Islet of Langerhans (tissue), 1 donor: ENCODE data around the gene FAM81A.
"Not testable (repeated sequence)": the region's sequence is repeated elsewhere in the genome, so short reads cannot be mapped to it uniquely, and the experiment has no call there.

Source experiments
- FAIRE-seq: peaks from one replicate; lab custom pipeline; 2011; peaks lifted over from hg19 to GRCh38; lab: Jason Lieb, UNC

The FAM81A gene

DNA sequence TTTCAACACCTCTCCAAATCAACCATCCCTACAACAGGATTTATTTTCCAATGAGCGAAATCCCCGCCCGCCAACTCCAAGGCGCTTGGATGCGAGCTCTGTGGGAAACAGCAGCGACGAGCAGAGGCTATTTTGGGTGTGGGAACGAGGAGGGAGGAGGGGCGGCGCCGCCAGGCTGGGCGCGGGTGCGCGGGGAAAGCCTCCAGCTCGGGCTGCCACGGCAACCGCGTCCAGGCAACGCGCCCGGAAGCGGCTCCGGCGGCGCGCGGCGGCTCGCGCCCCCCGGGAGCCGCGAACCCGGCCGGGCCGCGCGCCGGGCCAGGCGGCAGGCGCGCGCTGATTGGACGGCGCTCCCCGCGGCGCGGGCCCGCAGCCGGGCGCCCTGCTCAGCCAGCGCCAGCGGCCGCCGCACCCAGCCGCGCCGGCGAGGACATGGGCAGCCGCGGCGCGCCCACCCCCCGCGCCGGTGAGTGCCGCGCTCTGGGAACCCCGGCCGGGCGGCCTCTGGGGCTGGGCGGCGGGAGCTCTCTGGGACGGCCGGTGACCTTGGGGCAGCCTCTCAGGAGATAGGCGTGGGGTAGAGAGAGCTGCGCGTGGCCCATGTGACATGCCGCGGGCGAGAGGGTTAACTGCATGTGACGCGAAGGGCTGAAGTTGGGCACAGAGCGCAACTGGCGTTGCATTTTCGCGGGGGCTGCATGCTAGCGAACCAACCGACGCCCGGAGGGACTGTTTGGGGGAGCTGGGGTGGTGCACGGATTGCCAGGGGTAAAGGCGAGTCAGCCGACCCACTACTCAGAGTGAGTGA, at the start of gene FAM81A:
FAM81A (plus strand) TSS at position 370 of the 808 bp plus-strand sequence. CDS start 20,441 bp downstream, outside the sequence.
- no peak for FAIRE-seq

DNA sequence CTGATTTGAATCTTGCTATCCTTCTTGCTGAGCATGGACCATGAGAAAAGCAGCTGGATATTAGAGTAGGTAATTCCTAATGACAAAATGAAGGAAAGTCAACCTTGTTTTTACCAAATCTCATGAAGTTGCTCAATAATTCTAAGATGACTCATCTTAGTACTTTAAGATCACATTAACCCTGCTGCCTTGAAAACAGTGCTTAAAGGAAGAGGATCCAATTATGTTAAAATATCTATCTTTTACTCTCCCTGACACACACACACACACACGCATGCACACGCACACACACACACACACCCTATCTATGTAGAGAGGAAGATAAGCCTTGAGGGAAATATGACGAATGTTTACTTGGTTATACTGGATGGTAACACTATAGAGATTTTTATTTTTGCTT, 49.3 kb upstream of the FAM81A start:
- no peak for FAIRE-seq

DNA sequence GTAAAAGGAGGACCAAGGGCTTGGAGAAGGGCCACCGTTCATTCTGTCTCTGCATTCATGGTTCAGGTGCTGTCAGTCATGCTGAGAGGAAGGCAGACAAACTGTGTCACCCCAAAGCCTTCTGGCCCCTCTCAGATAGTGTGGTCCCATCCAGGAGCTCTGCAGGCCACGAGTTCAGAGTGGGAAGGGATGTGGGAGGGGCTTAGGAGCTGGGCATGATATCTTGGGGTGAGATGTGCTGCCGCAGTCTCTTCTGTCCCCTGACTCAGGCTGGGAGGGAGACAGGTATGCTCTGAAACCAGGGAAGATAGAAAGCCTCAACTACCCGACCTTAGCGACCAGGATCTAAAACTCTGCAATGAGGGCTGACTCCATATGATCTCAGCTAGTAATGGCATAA, 45.7 kb upstream of the FAM81A start:
- FAIRE-seq = no peak

DNA sequence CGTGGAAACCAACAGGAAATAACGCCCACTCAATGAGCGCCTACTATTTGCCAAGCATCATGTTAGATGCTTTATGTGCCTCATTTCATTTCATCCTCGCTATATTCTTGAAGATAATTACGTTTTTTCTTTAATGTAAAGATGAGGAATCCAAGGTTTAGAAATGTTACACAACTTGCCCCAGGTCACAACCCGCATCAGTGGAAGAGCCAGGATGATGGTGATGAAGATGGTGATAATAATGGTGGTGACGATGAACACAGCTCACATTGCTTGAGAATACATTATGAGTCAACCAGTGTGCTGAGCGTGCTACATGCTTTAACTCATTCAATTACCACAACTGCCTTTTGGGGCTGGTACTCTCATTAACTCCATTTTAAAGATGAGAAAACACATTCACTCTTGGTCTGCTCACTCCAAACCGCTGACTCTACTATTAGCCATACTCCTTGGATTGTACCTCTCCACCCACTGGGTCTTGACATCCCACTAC, 43.8 kb upstream of the FAM81A start:
- no peak for FAIRE-seq

DNA sequence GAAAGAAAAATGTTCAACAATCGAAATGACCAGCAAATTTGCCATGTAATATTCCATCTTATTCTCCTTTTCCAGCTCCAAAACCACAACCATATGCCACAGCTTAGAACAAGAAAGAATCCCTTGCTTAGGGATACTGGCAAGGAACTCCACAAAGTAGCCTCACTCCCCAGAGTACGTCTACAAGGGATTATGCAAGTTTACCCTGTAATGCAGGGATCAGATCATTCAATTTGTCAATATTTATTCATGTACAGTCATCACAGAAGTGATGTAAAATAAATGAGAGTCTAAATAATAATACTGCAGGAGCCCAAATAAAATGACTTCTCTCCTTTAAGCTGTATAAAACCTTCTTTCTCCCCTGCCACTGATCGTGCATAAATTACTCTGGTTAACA, 41.8 kb upstream of the FAM81A start:
- FAIRE-seq = no peak

DNA sequence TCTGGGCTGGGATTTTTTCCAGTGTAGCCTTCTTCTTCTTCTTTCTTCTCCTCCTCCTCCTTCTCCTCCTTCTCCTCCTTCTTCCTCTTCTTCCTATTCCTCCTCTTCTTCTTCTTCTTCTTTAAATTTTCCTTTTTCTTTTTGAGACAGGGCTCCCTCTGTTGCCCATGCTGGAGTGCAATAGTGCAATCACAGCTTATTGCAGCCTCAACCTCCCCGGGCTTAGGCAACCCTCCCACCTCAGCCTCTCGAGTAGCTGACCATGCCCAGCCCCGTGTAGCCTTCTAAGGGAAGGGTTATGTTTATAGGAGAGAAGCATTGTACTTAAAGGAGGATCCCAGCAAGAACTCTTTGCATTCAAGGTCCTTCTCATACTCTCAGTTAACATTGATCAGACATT, 41.3 kb upstream of the FAM81A start:
- no peak for FAIRE-seq

DNA sequence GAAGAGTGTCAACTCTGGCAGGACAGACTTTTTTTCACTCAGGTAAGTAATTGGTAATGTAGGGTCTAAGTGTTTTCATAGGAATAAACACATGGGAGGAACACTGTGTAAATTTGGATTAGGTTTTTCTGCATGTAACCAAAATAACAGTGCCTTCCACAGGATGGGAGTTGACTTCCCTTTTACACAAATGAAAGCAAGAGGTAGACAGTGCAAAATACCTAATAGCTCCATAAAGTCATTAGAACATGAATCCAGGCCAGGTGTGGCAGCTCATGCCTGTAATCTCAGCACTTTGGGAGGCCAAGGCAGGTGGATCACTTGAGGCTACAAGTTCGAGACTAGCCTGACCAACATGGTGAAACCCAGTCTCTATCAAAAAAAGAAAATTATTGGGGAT, 39.8 kb upstream of the FAM81A start:
- FAIRE-seq = no peak

DNA sequence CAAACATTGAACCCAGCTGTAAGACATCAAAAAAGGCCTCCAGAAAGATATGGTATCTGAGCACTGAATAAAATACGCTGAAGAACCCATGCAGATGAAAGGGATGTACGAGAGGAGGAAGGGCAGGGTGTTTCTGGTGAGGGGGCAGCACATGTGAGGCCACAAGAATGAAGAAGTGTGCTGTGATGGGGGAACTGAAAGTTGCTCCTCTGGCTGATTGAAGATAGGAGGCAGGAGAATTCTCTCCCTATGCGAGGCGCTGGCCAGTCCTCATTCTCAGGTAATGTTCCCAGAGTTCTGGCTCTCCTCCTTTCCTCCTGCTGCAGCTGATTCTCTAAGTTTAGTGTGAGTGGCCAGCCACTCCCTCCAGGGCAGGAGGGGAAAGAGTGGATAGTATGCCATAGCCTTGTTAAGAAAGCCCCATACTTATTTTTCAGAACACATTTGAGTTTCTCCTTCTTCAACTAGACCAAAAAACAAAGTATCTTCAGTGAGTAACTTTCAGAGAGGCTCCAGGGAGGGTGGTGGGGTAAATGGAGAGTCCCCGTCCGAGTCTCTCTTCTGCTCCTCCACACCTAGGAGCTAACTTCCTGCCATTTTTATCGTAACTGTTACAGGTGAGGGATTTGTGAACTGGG, 38.4 kb upstream of the FAM81A start:
- FAIRE-seq = no peak

DNA sequence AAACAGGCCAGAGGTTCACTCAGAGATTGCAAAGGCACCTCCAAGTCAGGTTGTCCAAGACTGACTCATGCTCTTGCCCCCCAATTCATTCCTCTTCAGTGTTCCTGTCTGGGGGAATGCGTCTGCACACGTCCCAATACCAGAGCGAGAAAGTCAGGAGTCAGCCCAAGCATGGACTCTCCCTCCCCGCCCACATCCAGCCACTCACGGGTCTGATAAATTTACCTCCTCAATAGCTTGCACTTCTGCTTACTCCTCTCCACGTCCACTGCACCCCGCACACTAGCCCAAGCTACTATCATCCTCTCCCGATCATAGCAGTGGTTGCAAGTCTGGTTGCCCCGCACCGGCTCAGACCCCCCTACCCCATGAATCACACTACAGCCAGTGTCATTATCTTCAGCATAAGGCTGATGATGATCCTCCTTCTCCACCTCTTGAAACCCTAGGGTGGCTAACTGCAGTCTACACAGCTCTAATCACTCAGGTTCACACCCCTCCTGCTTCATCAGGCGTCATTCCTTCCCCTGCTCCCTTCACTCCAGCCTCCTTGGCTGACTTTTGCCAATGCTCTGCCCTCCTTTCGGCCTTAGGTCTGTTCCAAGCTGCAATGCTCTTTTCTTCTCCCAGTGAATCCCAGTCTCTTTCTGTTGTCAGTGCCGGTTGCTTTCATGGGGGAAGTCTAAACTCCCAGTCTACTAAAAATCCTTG, 37.7 kb upstream of the FAM81A start:
- FAIRE-seq = no peak

DNA sequence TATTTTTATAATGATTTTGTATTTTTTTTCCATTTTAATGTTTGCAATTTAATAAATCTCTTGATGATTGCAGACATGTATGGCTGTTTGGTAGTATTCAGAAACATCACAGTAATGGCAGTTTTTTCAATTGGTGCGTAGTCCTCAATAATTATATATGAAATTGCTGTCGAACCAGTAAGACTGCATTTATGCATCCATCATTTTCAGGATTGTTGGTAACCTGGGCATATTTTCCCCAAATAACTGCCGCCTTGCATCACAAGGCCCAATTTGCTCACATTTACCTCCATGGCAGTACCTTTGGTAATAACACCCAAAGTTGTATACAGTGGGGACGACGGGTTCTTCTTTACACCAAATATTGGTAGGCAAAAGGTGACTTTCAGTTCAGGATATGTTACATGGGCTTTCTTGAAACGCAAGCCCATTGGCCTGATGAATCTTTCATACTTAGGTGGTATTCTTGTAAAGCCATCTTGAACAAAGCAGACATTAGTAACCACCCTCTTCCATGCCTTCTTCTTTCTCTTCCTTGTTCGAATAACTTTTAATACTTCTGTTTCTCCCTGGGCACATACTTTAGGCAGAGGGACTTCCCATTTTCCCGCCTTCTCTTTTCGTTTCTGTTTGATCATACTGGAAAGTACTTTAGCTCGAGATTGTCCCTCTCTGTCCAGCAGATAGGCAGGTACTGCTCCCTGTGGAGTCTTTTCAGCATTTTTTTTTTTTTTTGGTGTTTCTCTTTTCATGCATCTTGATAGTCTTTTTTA, 36.7 kb upstream of the FAM81A start:
- not testable (repeated sequence) for FAIRE-seq

DNA sequence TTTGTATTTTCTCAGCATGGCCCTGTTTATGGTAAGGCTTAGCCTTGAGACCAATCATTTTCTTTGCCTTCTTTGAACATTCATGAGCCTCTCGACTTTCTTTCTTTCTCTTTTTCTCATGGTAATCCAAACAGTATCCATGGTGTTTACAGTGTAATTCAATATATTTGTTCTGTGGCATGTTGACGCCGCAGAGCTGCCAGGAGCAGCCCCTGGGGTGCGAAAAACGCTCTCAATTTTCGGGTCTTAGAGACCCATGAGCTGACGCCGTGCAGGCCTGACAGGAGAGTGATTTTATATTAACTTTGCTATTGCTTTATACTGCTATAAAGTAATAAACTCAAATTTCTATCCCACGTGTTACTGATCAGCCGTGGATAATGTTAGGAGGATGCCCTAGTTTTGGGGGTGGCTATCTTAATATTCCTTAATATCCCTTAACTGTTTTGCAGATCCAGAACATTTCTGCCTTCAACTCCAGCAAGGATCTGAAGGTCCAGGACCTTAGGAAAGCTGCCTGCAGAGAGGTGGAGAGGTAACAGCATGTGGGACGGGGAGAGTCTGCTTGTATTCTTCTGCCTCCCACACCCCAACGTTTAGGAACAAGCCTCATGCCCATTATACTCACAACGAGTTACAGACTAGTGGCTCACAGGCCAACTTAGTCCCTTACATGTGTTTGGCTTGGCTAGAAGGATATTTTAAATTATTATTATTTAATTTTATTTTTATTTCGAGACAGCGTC, 36.0 kb upstream of the FAM81A start:
- no peak for FAIRE-seq

DNA sequence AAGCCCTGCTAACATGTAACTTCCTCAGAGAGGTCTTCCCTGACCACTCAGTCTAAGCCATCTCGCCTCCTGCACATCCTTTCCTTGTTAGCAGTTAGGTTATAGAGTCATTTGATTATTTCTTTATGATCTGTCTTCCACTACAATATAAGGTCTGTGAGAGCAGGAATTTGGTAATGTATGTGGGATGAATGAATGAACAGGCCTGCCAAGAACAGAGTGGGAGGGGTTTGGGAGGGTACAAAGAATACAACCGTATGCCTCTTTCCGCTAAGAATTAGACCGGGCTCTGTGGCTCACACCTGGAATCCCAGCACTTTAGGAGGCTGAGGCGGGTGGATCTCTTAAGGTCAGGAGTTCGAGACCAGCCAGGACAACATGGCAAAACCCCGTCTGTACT, 32.9 kb upstream of the FAM81A start:
- FAIRE-seq = no peak

DNA sequence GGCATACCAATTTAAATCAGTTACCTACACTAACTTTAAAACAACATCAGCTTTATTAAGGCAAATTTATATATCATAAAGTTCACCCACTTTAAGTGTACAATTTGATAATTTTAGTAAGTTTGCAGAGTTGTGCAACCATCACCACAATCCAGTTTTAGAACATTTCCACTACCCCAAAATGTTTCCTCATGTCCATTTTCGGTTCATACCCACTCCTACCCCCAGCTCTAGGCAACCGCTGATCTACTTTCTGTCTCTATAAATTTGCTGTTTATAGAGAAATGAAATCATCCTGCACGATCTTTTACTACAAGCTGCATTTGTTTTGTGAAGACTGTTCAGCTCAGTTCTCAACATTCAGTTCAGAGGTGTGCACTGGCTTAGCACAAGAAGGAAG, 31.5 kb upstream of the FAM81A start:
- no peak for FAIRE-seq

DNA sequence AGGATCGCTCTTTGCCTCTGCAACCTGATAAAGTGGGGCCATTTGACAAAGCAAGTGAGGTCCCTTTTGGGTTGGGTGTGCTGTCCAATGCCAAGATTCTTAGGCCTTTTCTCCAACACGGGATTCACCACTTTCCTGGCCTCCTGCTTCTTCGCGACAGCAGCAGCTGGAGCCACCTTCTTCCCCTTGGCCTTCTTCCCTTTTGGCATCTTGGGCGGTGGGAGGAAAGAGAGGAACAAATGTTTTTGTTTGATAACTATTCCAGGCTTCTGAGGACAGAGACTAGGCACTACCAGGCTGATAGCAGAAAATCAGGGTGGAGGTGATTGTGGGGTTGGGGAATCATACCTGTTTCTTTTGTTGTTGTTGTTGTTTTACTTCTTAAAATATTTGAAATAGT, 30.0 kb upstream of the FAM81A start:
- FAIRE-seq = no peak

DNA sequence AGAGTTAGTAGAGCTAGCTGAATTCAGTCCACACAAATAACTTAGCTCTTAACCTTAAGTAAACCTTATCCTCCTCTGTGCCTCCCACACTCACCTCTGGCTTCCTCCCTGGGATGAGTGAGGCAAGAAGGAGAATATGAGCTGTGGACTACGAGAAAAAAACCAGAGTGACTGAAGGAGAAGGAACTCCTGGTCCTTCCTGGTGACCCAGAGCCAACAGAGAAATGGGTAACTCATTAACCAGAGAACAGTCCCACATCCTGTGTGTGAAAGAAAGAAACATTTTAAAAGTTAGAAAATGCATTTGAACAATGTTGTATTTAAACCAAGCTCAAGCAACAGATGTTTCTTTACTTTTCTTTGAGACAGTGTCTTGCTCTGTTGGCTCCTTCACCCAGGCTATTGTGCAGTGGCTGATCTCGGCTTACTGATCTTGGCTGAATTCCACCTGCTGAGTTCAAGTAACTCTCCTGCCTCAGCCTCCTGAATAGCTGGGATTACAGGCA, 27.5 kb upstream of the FAM81A start:
- no peak for FAIRE-seq

DNA sequence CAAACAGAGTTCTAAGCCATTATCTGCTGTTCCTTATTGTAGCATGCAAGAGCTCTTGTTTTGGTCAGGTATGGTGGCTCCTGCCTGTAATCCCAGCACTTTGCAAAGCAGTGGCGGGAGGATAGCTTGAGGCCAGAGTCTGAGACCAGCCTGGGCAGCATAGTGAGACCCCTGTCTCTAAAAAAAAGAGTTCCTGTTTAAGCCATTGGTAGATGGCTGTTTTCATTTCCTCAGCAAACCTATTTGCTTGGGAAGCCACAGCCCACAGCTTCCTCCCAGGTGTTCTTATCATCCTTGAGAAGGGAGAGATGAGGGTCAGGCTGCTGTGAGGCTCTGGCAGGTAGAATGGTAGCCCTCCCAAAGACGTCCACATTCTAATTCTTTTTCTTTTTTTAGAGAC, 24.4 kb upstream of the FAM81A start:
- no peak for FAIRE-seq

DNA sequence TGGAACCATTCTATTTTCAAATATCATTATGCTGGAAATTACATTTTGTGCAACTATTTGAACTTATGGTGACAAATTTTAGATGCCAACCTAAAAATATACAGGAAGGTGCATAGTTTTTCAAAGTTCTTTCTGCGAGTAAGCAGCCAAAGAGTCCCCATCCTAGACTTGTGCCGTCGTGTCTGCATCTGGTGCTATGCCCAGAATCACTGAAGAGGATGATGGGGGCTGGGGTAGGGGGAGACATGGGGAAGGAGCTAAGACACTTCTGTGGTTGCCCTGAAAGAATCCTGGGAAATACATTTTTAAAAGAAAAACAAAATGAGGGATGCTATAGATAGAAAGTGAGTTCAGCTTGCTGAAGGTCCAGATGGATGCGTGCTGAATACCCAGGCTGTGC, 21.2 kb upstream of the FAM81A start:
- no peak for FAIRE-seq

DNA sequence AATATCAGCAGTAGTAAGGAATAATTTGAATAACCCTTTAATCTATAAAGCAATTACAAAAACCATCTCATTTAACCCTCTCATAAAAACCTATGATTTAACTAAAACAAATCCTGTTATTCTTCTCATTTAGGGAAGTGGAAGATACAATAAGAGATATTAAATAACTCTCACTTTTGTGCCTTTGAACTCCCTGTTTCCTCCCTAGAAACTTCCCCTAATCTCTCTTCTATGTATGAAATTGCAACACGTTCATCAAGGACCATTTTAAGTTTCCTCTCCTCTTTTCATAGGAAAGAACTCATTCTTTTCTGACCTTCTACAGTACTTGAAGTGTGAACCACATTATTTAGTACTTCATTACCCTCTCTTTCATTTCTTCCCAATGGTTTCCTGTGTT, 18.8 kb upstream of the FAM81A start:
- no peak for FAIRE-seq

DNA sequence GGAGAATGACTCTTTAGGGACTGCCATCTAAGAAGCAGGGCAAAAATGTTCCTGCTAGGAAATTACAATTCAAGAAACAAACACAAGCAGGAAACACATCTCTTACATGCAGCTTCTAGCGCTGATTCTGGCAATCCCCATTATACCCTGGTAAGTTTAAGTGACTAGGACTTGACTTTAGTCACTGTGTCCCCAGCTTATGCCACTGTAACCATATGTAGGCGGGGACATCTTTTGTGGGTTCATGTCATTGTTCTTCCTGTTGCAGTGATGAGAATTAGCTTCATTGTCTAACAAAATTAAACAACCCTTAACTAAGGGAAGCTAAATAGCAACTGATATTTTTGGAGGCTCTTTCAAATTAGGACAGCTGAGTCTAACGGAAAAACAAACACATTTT, 17.9 kb upstream of the FAM81A start:
- FAIRE-seq = no peak

DNA sequence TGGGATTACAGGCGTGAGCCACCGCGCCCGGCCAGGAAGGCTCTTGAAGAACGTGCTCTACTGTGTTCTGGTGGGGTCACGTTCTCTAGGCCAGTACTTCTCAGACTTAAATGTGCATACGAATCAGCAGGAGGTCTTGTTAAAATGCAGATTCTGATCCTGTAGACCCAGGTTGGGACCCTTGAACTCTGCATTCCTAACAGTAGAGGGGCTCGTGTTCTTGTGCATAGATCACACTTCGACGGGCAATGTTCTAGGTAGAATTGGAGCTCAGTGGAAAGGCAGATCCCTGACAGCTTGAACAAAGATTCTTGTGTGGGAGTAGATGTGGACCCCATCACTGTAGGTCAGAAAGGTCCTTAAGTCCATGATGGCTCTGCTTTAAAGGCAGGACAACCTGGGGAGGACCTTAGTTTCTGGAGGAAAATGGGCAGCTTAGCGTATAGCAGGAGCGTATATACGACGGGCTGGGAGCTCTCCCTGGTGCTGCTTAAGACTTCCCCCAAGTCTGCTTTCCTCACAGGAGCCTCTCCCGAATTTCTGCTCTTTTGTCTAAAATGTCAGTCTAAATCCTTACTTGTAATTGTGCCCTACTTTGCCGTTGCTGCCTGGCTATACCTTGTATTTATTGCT, 16.9 kb upstream of the FAM81A start:
- FAIRE-seq = no peak

DNA sequence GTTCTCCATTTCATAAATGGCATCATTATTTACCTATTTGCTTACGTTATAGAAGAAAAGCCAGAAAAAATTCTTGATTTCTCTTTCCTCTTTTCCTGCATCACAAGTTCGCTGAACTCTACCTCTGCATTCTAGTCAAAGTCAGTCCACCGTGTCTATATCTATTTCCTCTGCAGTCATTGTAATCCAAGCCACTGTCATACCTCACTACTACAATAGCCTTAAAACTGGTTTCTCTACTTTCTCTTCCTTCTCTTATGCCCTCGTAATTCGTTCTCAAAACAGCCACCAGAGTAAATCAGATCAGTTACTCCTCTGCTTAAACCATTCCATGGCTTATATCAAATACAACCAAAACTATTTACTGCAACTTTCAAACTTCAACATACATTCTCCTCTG, 13.4 kb upstream of the FAM81A start:
- no peak for FAIRE-seq
